Testis (tissue), 2 donors: ENCODE measurements around the gene ECEL1.

Source experiments
- CTCF ChIP-seq, 3 experiments: fragments of 450-650 bp in 2 of 3; fragments of 200-600 bp in 1 of 3; sonication (generic) in 1 of 3; IDR thresholded peaks; one replicate each; pipeline ENCODE4 v1.5.1; 2016 to 2019; ENCODE audit warnings: antibody characterized with exemption in 3 of 3, mild to moderate bottlenecking in 2 of 3, moderate library complexity in 1 of 3
- POLR2A ChIP-seq: fragments of 450-650 bp; IDR thresholded peaks from one replicate; pipeline ENCODE4 v1.6.1; 2017; ENCODE audit warnings: antibody characterized with exemption, mild to moderate bottlenecking, moderate library complexity

DNA sequence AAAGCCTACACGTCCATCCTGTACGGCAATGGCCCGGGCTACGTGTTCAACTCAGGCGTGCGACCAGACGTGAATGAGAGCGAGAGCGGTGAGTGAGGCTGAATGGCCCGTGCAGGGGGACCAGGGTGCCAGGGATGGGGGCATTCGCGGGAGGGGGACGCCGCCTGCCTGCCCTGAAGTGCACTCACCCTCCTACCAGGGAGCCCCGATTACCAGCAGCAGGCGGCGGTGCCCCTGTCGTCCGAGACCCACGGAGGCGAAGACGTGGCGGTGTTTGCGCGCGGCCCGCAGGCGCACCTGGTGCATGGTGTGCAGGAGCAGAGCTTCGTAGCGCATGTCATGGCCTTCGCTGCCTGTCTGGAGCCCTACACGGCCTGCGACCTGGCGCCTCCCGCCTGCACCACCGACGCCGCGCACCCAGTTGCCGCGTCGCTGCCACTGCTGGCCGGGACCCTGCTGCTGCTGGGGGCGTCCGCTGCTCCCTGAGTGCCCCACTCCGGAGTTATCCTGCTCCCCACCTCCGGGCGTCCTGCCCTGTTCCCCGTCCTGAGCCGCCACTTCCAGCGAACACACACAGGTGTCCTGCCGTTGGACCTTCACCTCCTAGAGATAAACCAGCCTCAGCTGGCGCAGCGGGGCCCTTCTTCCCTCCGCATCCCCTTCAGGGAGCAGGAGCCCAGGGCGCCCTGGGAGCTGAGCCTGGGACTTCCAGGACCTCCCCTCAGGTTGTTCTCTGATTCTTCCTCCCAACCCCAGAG is 28.8 kb downstream of the ECEL1 start:
- TF ChIP-seq POLR2A: no peak
- TF ChIP-seq CTCF (IDR thresholded peaks at IDR 0.05): no peak
